ENCODE data around the gene CLTC. TPM values are rescaled to one million over a fixed set of nuclear protein-coding genes. Genes with fewer than 3 reads are reported as not detected.

The CLTC gene
- total RNA-seq, 1 experiment from 2014 or later: 254 TPM

- Histone ChIP-seq H3K23ac (ENCODE audit: insufficient read length, low read depth, low read length) (no peak overlapping the region), H3K14ac (ENCODE audit: insufficient read depth, low read length) (no peak overlapping the region), H4K20me1 (ENCODE audit: control insufficient read depth, insufficient read depth, insufficient read length) (no peaks in the 10 kb centered on the region), H3T11ph (ENCODE audit: low read length) (no peak overlapping the region), H4K8ac (replicated peaks; ENCODE audit: insufficient read length, low read depth, low read length) (no peak overlapping the region), H3K9me3 (ENCODE audit: control insufficient read depth, low read depth, low read length) (no peaks in the 10 kb centered on the region), H3K79me2 (ENCODE audit: insufficient read depth, low read length) (no peaks in the 10 kb centered on the region), H3K4ac (ENCODE audit: low read depth, low read length) (no peak overlapping the region), H3K56ac (ENCODE audit: insufficient read length, low read depth, low read length) (no peak overlapping the region), H4K5ac (ENCODE audit: insufficient read length, low read depth, low read length) (no peak overlapping the region), H3K4me1 (ENCODE audit: insufficient read depth, low read length) (no peaks in the 10 kb centered on the region), H3K27me3 (ENCODE audit: insufficient read depth, low read length) (no peaks in the 10 kb centered on the region), H3K9ac (ENCODE audit: extremely low read depth, insufficient read length, low read length) (no peak overlapping the region), H2BK15ac (ENCODE audit: low read depth, low read length) (no peak overlapping the region), H2BK20ac (ENCODE audit: low read depth, low read length, poor library complexity, severe bottlenecking) (no peak overlapping the region), H2AFZ (ENCODE audit: low read length) (no peak overlapping the region), H3K23me2 (ENCODE audit: insufficient read length, low read depth, low read length, poor library complexity, severe bottlenecking) (no peaks in the 10 kb centered on the region), H2AK5ac (ENCODE audit: insufficient read length, low read length) (no peak overlapping the region), H4K91ac (ENCODE audit: insufficient read length, low read depth, low read length) (no peak overlapping the region), H2BK5ac (ENCODE audit: insufficient read length, low read length) (no peak overlapping the region), H3K27ac (ENCODE audit: insufficient read length, low read depth, low read length) (no peak overlapping the region), H3K18ac (ENCODE audit: insufficient read length, low read depth, low read length) (no peak overlapping the region), H3K4me2 (ENCODE audit: insufficient read depth, insufficient read length, low read length) (no peak overlapping the region), H2BK12ac (ENCODE audit: insufficient read length, low read depth, low read length) (no peak overlapping the region), H2BK120ac (ENCODE audit: low read depth, low read length, poor library complexity, severe bottlenecking) (no peak overlapping the region), H3K79me1 (ENCODE audit: insufficient read depth, low read depth, low read length, poor library complexity, severe bottlenecking) (no peaks in the 10 kb centered on the region)
- Mint-ChIP-seq H3K27me3 (ENCODE audit: low read depth) (no peaks in the 10 kb centered on the region), H3K4me1 (no peaks in the 10 kb centered on the region), H3K36me3 (ENCODE audit: insufficient read depth in 1 of 3, low read depth in 3 of 3) (peaks cover 30 to 86% (median 73%) of the 10 kb centered on the region in 3 experiments; a peak in 6 of 7 replicates), H3K27ac (0 out of 7 replicates have a peak overlapping the region, but pooled peaks of 1 of the 3 experiments have one; percentile 42), H3K4me3 (no peak overlapping the region), H3K9me3 (no peaks in the 10 kb centered on the region)
- TF ChIP-seq, protein P1, sequence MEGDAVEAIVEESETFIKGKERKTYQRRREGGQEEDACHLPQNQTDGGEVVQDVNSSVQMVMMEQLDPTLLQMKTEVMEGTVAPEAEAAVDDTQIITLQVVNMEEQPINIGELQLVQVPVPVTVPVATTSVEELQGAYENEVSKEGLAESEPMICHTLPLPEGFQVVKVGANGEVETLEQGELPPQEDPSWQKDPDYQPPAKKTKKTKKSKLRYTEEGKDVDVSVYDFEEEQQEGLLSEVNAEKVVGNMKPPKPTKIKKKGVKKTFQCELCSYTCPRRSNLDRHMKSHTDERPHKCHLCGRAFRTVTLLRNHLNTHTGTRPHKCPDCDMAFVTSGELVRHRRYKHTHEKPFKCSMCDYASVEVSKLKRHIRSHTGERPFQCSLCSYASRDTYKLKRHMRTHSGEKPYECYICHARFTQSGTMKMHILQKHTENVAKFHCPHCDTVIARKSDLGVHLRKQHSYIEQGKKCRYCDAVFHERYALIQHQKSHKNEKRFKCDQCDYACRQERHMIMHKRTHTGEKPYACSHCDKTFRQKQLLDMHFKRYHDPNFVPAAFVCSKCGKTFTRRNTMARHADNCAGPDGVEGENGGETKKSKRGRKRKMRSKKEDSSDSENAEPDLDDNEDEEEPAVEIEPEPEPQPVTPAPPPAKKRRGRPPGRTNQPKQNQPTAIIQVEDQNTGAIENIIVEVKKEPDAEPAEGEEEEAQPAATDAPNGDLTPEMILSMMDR (conservative IDR thresholded peaks at IDR 0.05): no peak
- WGBS (ENCODE audit: extremely low coverage, insufficient read length, low lambda C conversion rate): no CpG with 5 or more reads among the region's 1 CpG
- DNase-seq: no peak
These were observed 68.3 kb downstream of the CLTC start for GRCh38 chr17:59688008-59688407.

Measured in H9 (cell line).